Chondrocyte (in vitro differentiated cells): ENCODE data around the gene ARHGAP5. TPM values are rescaled to one million over a fixed set of nuclear protein-coding genes. Genes with fewer than 3 reads are reported as not detected.

Experiments used
- DNase-seq: peaks from one replicate; pipeline ENCODE4 v3.0.0; 2021; ENCODE audit warnings: mixed read lengths, low spot score
- H3K27ac Mint-ChIP-seq: one replicate; pipeline ENCODE4 v1.8.0; 2021; ENCODE audit warnings: mild to moderate bottlenecking, moderate library complexity, mixed read lengths; ENCODE audit not compliant: unreplicated experiment
- H3K27me3 Mint-ChIP-seq: 2 replicates; pipeline ENCODE4 v1.8.0; 2021; ENCODE audit warnings: low read depth, mixed read lengths
- H3K36me3 Mint-ChIP-seq: 2 replicates; pipeline ENCODE4 v1.8.0; 2021; ENCODE audit warnings: low read depth, mixed read lengths
- H3K4me1 Mint-ChIP-seq: 2 replicates; pipeline ENCODE4 v1.8.0; 2021; ENCODE audit warnings: low read depth, mild to moderate bottlenecking, mixed read lengths
- H3K4me3 Mint-ChIP-seq: one replicate; pipeline ENCODE4 v1.8.0; 2021; ENCODE audit warnings: mild to moderate bottlenecking, moderate library complexity, mixed read lengths; ENCODE audit not compliant: unreplicated experiment
- H3K9me3 Mint-ChIP-seq: 2 replicates; pipeline ENCODE4 v1.8.0; 2021; ENCODE audit warnings: low read depth, mixed read lengths
- CTCF ChIP-seq: fragments of 200-600 bp; sonication (generic); IDR thresholded peaks from 2 replicates; pipeline ENCODE4 v1.5.0; 2021; ENCODE audit warnings: antibody characterized with exemption, mild to moderate bottlenecking, moderate library complexity
- total RNA-seq: library from RNA; stranded (reverse); gene quantifications from 3 replicates; pipeline ENCODE4 v1.2.1, GENCODE V29; 2021

Gene ARHGAP5
- total RNA-seq, 1 donor from 2014 or later, result 82.8 TPM

- Mint-ChIP-seq H3K27me3 (no peaks in the 10 kb centered on the region), H3K4me3 (no peak overlapping the region), H3K4me1 (peaks cover 52% of the 10 kb centered on the region), H3K36me3 (peaks cover 13% of the 10 kb centered on the region), H3K9me3 (no peaks in the 10 kb centered on the region), H3K27ac (peak overlapping the region; percentile 49)
- no peak for TF ChIP-seq CTCF
- DNase-seq, result no peak
Measured at GRCh38 chr14:32087173-32087861, 10.2 kb downstream of the ARHGAP5 start.

- Mint-ChIP-seq H3K9me3 (no peaks in the 10 kb centered on the region), H3K4me3 (no peak overlapping the region), H3K4me1 (peaks cover 48% of the 10 kb centered on the region), H3K36me3 (peaks cover 16% of the 10 kb centered on the region), H3K27ac (peak overlapping the region; percentile 49), H3K27me3 (no peaks in the 10 kb centered on the region)
- no peak for TF ChIP-seq CTCF
- DNase-seq, result no peak
Measured at GRCh38 chr14:32087907-32088306, 10.8 kb downstream of the ARHGAP5 start.

- no peaks in the 10 kb centered on the region for H3K27me3 Mint-ChIP-seq
- TF ChIP-seq CTCF, result no peak
- no peak for DNase-seq
- H3K36me3 Mint-ChIP-seq, result peaks cover 27% of the 10 kb centered on the region
- no peaks in the 10 kb centered on the region for H3K9me3 Mint-ChIP-seq
- no peak overlapping the region for H3K27ac Mint-ChIP-seq
- peaks cover 27% of the 10 kb centered on the region for H3K4me1 Mint-ChIP-seq
- H3K4me3 Mint-ChIP-seq, result no peak overlapping the region
Measured at GRCh38 chr14:32090686-32091085, 13.6 kb downstream of the ARHGAP5 start.

- Mint-ChIP-seq H3K36me3 (peaks cover 4% of the 10 kb centered on the region), H3K27ac (no peak overlapping the region), H3K4me3 (no peak overlapping the region), H3K4me1 (peaks cover 6% of the 10 kb centered on the region), H3K9me3 (no peaks in the 10 kb centered on the region), H3K27me3 (no peaks in the 10 kb centered on the region)
- no peak for TF ChIP-seq CTCF
- no peak for DNase-seq
Measured at GRCh38 chr14:32099473-32099872, 22.4 kb downstream of the ARHGAP5 start.

GRCh38 chr14:32100175-32100574 is 23.1 kb downstream of the ARHGAP5 start:
- no peak for DNase-seq
- Mint-ChIP-seq H3K9me3 (no peaks in the 10 kb centered on the region), H3K27me3 (no peaks in the 10 kb centered on the region), H3K27ac (no peak overlapping the region), H3K4me1 (peaks cover 6% of the 10 kb centered on the region), H3K36me3 (peaks cover 4% of the 10 kb centered on the region), H3K4me3 (no peak overlapping the region)
- TF ChIP-seq CTCF, result no peak
